ENCODE results near the gene CDK4. TPM values are rescaled to one million over a fixed set of nuclear protein-coding genes. Genes with fewer than 3 reads are reported as not detected.

The CDK4 gene
- total RNA-seq, 1 experiment from 2014 or later, result 383 TPM

DNA sequence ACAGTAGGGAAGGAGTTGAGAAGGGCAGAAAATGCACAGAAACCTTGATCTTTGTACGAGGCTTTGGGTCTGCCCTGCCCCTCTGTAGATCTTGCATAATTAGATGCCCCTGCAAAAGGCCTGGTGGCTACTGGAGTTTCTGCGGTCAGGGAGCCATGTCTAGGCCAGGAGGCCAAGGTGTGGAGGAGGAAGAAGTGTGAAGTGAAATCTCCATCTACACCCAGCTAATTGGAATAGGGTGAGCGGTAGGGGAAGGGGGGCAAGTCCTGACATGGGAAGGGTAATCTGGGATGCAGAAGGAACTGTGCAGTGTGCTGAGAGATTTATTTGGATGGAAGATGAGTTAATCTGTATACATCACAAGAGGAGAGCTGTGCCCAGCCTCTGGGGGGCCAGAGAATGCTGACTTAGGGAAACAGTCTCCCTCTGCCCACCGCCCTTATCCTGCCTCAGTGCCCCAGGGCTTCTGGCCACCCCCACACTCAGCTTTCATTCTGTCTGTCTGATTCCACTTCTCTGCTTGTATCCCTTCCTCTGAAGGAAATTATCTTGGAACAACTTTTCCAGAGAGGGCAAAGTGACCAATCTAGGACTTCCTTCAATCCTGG is 9.4 kb upstream of the CDK4 start:
- no peak for DNase-seq (ENCODE audit: low read depth, low spot score)
- in situ Hi-C loops (cut with HindIII; ENCODE audit: low pct_unique_long_range_greater_than_20kb, low sequenced_read_pairs), result no loop called here

DNA sequence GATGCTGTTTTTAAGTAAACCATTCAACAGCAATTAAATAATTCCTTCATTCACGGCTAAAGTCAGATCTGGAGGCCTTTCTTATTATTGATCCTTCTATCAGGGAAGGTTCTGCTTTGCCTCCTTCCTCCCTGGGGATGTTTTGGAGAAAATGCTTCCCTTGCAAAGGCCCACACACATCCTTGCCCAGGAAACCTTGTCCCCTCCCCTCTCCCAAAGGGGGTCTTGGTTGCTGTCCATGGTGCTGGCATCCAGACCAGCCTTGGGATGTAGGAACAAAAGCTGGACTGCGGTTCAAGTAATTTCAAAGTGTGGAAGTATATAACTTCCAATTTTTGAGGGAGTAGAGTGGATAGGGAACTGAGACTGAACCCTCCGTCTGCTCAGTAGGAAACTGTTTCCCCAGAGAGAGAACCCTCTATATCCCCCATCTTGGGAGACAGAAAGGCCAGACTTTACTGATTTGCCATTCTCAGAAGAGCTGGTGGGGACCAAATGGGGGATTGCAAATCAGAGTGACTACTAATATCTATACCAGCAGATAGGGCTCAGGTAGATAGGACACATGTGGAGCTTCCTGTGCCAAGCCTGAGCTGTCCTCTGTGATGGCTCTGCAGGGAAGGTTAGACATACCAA is 8.4 kb upstream of the CDK4 start:
- in situ Hi-C loops (cut with HindIII; ENCODE audit: low pct_unique_long_range_greater_than_20kb, low sequenced_read_pairs), result no loop called here
- no peak for DNase-seq (ENCODE audit: low read depth, low spot score)

DNA sequence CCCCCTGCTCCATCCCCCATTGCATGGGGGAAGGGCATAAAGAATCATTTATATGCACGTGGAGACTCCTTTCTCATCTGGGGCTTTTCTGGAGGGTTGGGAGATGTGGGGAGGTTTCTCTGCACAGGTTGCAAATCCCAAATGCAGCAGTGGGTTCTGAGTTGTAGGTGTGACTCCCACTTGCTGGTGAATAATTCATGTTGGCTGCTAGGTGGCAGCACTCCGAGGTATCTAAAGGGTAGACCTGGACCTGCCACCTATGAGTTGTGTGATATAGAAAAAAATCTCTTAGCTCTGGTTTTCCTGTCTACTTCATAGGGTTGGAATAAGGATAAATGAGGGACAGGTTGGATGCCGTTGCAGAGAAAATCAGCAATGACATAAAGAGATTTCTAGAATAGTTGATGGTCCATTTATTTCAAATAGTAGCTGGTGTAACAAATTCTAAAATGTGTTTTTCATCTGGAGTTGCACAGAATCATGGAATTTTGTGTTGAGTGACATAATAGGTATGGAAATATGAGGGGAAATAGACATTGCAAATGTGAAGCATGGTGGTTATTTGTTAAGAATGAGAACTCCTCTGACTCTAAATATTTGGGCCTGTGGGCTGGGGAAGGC is 7.4 kb upstream of the CDK4 start:
- in situ Hi-C loops (cut with HindIII; ENCODE audit: low pct_unique_long_range_greater_than_20kb, low sequenced_read_pairs), result no loop called here
- peak; percentile 60 for DNase-seq (ENCODE audit: low read depth, low spot score)

DNA sequence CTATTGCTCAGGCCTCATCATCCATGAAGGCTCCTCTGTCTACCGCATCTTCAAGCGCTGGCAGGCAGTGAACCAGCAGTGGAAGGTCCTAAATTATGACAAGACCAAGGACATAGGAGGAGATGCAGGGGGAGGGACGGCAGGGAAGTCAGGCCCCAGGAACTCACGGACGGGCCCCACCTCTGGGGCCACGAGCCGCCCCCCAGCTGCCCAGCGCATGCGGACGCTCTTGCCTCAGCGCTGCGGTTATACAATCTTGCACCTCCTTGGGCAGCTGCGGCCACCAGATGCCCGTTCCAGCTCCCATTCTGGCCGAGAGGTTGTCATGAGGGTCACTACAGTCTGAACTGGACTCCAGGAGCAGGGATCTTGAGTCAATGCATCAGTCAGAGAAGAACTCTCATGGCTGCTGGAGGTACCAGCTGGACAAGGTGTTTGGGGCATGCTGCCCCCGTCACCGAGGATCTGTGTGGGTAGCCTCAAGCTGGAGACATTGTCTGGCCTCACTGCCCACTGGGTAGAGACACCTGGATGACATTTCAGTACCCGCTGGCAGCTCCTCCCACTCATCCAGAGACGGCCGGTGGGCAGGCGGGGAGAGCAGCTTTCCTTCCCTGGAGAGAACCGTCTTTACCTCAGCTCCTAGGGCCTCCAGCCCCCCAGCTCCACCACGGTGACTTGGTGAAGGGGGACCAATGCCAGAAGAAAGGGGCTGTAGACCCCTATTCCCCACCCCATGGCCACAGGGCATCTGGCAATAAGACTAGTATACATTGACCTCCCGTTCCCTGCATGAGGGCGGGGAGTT is 6.6 kb upstream of the CDK4 start:
- in situ Hi-C loops (cut with HindIII; ENCODE audit: low pct_unique_long_range_greater_than_20kb, low sequenced_read_pairs), result no loop called here
- DNase-seq (ENCODE audit: low read depth, low spot score), result no peak

DNA sequence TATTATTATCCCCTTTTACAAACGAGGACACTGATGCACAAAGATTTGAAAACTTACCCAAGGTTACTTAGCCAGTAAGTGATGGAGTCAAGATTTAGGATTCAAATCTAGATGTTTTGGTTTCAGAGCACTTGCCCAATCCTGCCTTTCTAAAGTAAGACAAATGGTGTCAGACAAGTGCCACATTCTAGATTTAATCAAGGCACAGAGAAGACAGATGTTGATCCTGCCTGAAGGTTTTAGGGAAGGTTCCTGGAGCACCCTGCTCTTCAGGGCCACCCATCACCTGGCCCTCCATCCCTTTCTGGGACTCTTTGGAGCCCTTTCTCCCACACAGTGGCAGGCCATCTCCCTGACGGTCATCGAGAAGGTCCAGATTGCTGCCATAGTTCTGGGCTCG is 5.7 kb upstream of the CDK4 start:
- in situ Hi-C loops (cut with HindIII; ENCODE audit: low pct_unique_long_range_greater_than_20kb, low sequenced_read_pairs), result no loop called here
- no peak for DNase-seq (ENCODE audit: low read depth, low spot score)

DNA sequence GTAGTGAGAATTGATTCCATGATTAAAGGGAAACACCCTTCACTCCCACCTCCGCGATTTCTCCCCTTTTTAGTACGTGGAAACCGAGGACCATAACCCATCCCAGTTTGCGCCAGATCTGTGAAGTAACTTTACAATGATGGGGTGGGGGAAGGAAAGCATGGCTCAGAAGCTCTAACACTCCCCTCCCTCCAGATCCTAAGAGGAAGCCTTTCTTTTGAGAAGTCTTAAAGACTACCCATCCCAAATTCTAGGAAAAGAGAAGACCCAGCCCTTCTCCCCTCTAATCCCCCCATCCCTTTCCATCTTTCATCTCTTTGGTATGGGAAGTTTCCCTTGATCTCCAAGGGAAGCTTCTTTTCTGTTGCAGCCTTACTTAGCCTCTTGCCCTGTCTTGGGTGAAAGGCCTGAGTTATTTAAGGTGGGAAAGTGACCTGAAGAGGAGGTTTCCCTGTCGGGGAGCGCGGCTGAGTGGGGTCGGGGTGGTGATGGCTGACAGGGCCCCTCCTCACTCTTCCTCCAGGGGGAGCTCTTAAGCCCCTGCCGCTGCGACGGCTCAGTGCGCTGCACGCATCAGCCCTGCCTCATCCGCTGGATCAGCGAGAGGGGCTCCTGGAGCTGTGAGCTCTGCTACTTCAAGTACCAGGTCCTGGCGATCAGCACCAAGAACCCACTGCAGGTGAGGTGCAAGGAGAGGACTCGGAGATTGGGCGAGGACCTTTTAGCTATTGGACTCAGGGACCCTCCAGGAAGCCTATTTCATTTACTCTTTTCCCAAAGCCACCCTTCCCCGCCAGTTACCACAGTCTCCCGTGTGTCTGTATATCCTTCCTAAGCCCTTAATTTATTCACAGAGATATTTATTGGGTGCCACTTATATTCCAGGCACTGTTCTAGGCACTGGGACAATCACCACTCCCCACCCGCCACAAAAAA is 4.6 kb upstream of the CDK4 start:
- in situ Hi-C loops (cut with HindIII; ENCODE audit: low pct_unique_long_range_greater_than_20kb, low sequenced_read_pairs), result no loop called here

DNA sequence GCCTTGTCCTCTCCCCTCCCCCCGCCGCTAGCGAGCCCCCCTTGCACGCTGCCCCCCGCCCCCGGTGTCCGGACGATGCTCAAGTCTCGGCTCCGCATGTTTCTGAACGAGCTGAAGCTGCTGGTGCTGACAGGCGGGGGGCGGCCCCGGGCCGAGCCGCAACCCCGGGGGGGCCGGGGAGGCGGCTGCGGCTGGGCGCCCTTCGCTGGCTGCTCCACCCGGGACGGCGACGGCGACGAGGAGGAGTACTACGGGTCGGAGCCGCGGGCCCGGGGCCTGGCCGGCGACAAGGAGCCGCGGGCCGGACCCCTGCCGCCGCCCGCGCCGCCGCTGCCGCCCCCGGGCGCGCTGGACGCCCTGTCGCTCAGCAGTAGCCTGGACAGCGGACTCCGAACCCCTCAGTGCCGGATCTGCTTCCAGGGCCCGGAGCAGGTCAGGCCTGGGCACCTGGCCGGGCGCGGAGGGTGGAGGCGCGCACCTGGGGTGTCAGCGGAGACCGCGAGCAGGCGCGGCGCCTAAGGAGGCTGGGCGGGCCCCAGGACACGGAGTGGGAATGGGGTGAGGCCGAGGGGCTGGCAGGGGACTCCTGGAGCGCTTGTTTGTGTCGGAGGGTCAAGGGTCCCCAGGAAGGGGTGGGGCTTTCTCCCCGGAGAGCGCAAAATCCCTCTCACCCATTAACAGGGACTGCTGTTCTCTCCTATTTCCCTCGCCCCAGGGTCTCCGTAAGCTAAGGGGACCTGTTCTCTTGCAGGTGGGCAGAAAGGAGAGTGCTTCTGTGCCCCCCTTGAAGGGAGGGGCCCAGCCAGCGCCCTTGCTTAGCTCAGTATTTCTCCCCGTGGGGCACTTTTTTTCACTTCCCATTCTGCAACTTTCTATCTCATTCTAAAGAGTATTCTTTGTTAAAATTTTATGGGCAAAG is 3.6 kb upstream of the CDK4 start:
- in situ Hi-C loops (cut with HindIII; ENCODE audit: low pct_unique_long_range_greater_than_20kb, low sequenced_read_pairs), result no loop called here
- DNase-seq (ENCODE audit: low read depth, low spot score), result no peak

More for the DNA sequence above, 4.6 kb upstream of the CDK4 start:
- DNase-seq (ENCODE audit: low read depth, low spot score), result peak; percentile 68

DNA sequence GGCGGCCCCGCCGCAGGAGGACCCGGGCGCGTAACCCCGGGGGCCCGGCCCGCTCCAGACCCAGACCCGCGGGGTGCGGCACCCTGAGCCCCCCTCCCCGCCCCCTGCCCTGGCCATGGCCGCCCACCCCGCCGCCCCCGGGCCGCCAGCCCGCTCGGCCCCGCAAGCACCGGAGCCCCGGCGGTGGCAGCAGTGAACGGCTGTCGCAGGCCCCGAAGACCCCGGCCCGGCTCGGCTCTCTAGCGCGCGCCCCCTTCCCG is 3.0 kb upstream of the CDK4 start:
- in situ Hi-C loops (cut with HindIII; ENCODE audit: low pct_unique_long_range_greater_than_20kb, low sequenced_read_pairs), result no loop called here
- no peak for DNase-seq (ENCODE audit: low read depth, low spot score)

DNA sequence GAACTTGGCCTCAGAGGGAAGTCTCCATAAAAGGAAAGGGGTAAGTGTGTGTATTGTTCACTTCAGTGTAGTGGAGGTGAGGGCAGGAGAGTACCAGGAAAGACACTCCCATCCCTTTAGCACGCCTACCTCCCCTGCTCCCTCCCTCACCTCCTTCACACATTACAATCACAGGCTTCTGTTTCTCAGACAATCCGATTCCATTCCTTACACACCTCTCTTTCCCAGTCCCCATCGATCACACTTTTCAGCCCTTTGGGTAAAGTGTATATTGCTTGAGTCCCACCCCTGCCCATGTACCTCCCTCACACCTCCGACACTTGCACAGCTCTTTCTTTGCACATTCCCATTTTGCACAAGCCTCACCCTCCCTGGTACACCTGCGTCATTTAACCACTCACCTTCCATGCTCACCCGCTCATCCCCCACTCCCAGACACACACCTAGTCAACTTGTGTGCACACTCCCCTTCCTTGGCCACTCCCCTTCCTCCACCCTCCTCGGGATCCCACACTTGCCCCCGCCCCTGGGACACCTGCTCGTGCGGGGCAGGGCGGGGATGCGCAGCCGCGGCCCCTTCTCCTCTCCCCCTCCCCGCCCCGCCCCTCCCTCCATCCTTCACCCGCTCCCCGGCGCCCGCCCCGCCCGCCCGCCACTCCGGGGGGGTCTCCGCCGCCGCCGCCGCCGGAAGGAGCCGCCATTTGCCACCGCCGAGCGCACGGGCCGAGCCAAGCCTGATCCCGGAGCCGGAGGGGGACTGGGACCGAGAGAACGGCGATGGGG is 2.5 kb upstream of the CDK4 start, which contains the start of gene MARCHF9:
MARCHF9 (plus strand) TSS at position 693 of the 783 bp plus-strand sequence. CDS start 426 bp downstream, outside the sequence.
- in situ Hi-C loops (cut with HindIII; ENCODE audit: low pct_unique_long_range_greater_than_20kb, low sequenced_read_pairs), result no loop called here
- DNase-seq (ENCODE audit: low read depth, low spot score), result peak; percentile 68

DNA sequence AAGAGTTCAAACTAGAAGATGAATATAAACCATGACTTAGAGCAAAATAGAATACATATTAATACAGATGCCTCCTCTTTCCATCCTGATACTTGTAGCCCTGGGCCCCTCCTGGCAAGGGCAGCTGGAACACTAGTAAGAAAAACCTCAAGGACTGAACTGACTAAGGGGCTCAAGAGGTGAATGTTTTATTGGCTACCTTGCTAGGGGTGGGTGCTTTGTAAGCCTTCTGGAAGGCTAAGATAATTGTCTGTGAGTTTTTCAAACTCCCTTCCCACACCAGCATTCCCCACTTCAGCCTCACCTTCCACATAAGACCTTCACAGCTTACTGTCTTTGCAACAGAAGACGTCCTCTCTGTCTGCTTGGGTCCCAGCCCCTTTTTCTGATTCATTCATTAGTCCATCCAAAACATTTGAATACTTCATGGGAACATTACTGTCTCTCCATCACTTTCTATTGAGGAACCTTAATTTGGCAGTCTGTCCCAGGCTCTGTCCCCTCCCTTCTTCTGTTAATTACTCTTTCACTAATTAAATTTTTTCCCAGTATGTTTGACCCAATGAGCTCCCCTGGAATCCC is 1.7 kb upstream of the CDK4 start:
- DNase-seq (ENCODE audit: low read depth, low spot score), result no peak
- in situ Hi-C loops (cut with HindIII; ENCODE audit: low pct_unique_long_range_greater_than_20kb, low sequenced_read_pairs), result no loop called here

DNA sequence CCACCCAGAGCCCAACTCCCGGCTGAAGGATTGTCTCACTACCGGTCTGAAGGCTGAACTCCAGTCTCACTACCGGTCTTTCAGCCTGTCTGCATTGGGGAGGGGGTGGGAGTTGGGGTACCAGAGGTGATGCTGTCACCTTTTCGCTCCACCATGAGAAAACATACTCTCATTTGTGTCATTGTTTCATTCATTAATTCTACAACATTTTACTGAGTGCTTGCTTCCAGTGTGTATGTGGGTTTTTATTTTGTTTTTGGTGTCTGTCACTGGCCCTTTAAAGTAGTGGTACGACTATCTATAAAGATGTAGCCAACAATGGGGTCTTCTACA is 524 bp upstream of the CDK4 start:
- DNase-seq (ENCODE audit: low read depth, low spot score), result no peak
- in situ Hi-C loops (cut with HindIII; ENCODE audit: low pct_unique_long_range_greater_than_20kb, low sequenced_read_pairs), result no loop called here

DNA sequence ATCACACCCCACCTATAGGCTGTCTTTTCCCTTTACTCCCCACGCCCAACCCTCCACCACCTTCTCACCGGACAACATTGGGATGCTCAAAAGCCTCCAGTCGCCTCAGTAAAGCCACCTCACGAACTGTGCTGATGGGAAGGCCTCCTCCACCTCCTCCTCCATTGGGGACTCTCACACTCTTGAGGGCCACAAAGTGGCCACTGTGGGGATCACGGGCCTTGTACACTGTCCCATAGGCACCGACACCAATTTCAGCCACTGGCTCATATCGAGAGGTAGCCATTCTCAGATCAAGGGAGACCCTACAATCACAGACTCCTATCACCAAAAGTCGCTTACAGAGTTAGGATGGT is 700 bp downstream of the CDK4 start:
- DNase-seq (ENCODE audit: low read depth, low spot score), result no peak
- in situ Hi-C loops (cut with HindIII; ENCODE audit: low pct_unique_long_range_greater_than_20kb, low sequenced_read_pairs), result no loop called here

DNA sequence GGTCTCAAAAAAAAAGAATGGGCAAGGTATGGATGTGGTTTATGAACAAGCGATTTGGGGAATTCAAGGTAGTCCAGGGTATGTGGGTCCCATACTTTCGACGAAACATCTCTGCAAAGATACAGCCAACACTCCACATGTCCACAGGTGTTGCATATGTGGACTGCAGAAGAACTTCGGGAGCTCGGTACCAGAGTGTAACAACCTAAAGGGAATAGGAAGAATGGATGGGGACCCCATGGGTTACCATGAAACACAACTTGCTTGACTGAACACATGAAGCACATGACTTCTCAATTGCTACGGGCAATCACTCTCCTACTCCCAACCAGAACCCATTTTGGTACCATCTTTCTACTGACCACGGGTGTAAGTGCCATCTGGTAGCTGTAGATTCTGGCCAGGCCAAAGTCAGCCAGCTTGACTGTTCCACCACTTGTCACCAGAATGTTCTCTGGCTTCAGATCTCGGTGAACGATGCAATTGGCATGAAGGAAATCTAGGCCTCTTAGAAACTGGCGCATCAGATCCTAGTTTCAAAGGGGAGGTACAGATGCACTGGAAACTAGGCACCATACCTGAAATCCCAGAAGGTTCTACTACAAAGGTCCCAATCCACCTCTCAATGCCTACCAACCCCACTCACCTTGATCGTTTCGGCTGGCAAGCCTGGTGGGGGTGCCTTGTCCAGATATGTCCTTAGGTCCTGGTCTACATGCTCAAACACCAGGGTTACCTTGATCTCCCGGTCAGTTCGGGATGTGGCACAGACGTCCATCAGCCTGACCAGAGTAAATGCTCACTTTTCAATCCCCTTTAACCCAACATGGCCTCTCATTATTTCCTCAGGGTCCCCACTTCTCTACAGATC is 1.3 kb downstream of the CDK4 start:
- in situ Hi-C loops (cut with HindIII; ENCODE audit: low pct_unique_long_range_greater_than_20kb, low sequenced_read_pairs), result no loop called here
- DNase-seq (ENCODE audit: low read depth, low spot score), result no peak

DNA sequence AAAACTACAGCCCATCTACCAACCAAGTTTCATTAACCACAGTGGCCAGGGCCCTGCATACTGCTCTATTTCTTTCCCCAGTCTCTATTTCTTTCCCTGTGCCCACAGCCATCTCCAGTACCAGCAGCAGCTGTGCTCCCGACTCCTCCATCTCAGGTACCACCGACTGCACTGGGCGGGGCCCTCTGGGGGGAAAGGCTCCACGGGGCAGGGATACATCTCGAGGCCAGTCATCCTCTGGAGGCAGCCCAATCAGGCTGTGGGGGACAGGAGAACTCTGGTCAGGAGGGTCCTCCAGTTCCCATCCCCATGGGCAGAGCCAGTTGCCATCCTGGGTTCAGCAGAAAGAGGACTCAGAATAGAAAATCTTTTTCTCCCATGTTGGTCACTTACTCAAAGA is 3.0 kb downstream of the CDK4 start:
- DNase-seq (ENCODE audit: low read depth, low spot score), result no peak
- in situ Hi-C loops (cut with HindIII; ENCODE audit: low pct_unique_long_range_greater_than_20kb, low sequenced_read_pairs), result no loop called here

DNA sequence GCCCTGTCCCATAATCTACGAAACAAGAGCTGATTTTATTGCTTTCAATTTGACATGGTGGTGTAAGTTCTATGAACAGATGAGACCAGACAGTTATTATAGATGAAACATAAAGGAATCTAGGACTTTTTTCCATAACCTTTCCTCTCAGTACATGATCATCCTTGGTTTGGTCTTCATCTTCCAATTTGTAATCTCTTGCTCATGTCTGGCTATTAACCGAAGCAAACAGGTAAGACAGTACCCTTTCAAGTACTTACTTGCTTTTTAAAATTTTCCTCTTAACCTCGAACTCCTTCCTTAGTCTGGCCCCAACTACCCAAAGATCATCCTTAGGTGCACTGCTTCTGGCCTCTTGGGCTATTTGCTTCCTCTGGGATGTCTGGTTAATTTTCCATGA is 6.1 kb downstream of the CDK4 start:
- DNase-seq (ENCODE audit: low read depth, low spot score), result no peak
- in situ Hi-C loops (cut with HindIII; ENCODE audit: low pct_unique_long_range_greater_than_20kb, low sequenced_read_pairs), result no loop called here

Data from SK-MEL-5 (cell line).